GM23338 (cell line): ENCODE data around the gene OTUD3.
A peak's percentile ranks its signal among the peaks of the same experiment; 100 is the strongest.

Source experiments
- POLR2AphosphoS5 ChIP-seq: IDR thresholded peaks from 2 replicates; pipeline ENCODE4 v1.6.1; 2016; ENCODE audit warnings: antibody characterized with exemption, low read depth
- REST ChIP-seq: IDR thresholded peaks from one replicate; pipeline ENCODE4 v1.6.1; 2018; ENCODE audit warnings: antibody characterized with exemption; ENCODE audit not compliant: unreplicated experiment
- ZNF331 ChIP-seq: fragments of 250-450 bp; sonication (Bioruptor Pico); IDR thresholded peaks from 2 replicates; pipeline ENCODE4 v1.5.0; 2020; ENCODE audit warnings: low read depth, mild to moderate bottlenecking, moderate library complexity
- TF ChIP-seq, protein P1 (sequence below), 2 experiments: fragments of 200-600 bp in 1 of 2; sonication (generic) in 1 of 2; conservative IDR thresholded peaks; 2 replicates each; pipeline versions ENCODE4 v1.5.1 to v1.6.1; 2016 to 2017; ENCODE audit warnings: antibody characterized with exemption in 2 of 2, low read depth in 2 of 2, mild to moderate bottlenecking in 2 of 2, moderate library complexity in 1 of 2

- TF ChIP-seq, protein P1, sequence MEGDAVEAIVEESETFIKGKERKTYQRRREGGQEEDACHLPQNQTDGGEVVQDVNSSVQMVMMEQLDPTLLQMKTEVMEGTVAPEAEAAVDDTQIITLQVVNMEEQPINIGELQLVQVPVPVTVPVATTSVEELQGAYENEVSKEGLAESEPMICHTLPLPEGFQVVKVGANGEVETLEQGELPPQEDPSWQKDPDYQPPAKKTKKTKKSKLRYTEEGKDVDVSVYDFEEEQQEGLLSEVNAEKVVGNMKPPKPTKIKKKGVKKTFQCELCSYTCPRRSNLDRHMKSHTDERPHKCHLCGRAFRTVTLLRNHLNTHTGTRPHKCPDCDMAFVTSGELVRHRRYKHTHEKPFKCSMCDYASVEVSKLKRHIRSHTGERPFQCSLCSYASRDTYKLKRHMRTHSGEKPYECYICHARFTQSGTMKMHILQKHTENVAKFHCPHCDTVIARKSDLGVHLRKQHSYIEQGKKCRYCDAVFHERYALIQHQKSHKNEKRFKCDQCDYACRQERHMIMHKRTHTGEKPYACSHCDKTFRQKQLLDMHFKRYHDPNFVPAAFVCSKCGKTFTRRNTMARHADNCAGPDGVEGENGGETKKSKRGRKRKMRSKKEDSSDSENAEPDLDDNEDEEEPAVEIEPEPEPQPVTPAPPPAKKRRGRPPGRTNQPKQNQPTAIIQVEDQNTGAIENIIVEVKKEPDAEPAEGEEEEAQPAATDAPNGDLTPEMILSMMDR (conservative IDR thresholded peaks at IDR 0.05; ENCODE audit: low read depth in 2 of 2): peak; percentile 25 to 33; a peak in 3 of 4 replicates
- TF ChIP-seq REST (no peak), POLR2AphosphoS5 (no peak), ZNF331 (CRISPR knock-in tag) (no peak)
Measured at GRCh38 chr1:19957779-19958178, 75.6 kb downstream of the OTUD3 start.
